Mononuclear cell (primary cell): ENCODE data around the gene ZNF469. TPM values are rescaled to one million over a fixed set of nuclear protein-coding genes. Genes with fewer than 3 reads are reported as not detected.
A peak's percentile ranks its signal among the peaks of the same experiment; 100 is the strongest.

Experiments
- H3K27me3 ChIP-seq: 2 replicates; pipeline ENCODE4 v1.6.0; 2011; ENCODE audit warnings: low read length, control low read depth; ENCODE audit not compliant: insufficient read depth
- H3K4me1 ChIP-seq: 2 replicates; pipeline ENCODE4 v1.5.1; 2011; ENCODE audit warnings: mild to moderate bottlenecking, low read length, control low read depth; ENCODE audit not compliant: insufficient read depth
- H3K4me3 ChIP-seq: 2 replicates; pipeline ENCODE4 v1.5.1; 2011; ENCODE audit warnings: mild to moderate bottlenecking, low read length, moderate library complexity
- H3K9me3 ChIP-seq: 2 replicates; pipeline ENCODE4 v1.5.1; 2011; ENCODE audit warnings: low read depth, mild to moderate bottlenecking, control low read depth, low read length
- total RNA-seq: library from RNA; depleted of rRNA; stranded (reverse); fragments of >200 nt; gene quantifications from one replicate; pipeline ENCODE4 v1.2.3, GENCODE V29; 2012

The ZNF469 gene
- total RNA-seq, 1 donor, result 0.94 TPM

GRCh38 chr16:88420496-88420895 is 37.7 kb downstream of the ZNF469 start:
- Histone ChIP-seq H3K9me3 (no peaks in the 10 kb centered on the region), H3K27me3 (no peaks in the 10 kb centered on the region), H3K4me1 (no peaks in the 10 kb centered on the region), H3K4me3 (no peak overlapping the region)

GRCh38 chr16:88421301-88421700 is 38.5 kb downstream of the ZNF469 start:
- Histone ChIP-seq H3K4me3 (no peak overlapping the region), H3K27me3 (no peaks in the 10 kb centered on the region), H3K4me1 (no peaks in the 10 kb centered on the region)

GRCh38 chr16:88421871-88422433 is 39.2 kb downstream of the ZNF469 start:
- Histone ChIP-seq H3K27me3 (no peaks in the 10 kb centered on the region), H3K4me1 (no peaks in the 10 kb centered on the region), H3K4me3 (no peak overlapping the region), H3K9me3 (no peaks in the 10 kb centered on the region)

More at GRCh38 chr16:88421301-88421700, 38.5 kb downstream of the ZNF469 start:
- no peaks in the 10 kb centered on the region for H3K9me3 ChIP-seq

GRCh38 chr16:88422733-88423447 is 40.1 kb downstream of the ZNF469 start:
- H3K4me3 ChIP-seq, result no peak overlapping the region
- no peaks in the 10 kb centered on the region for H3K27me3 ChIP-seq

GRCh38 chr16:88423448-88423850 is 40.7 kb downstream of the ZNF469 start:
- H3K4me3 ChIP-seq, result no peak overlapping the region
- no peaks in the 10 kb centered on the region for H3K9me3 ChIP-seq
- no peaks in the 10 kb centered on the region for H3K4me1 ChIP-seq
- H3K27me3 ChIP-seq, result no peaks in the 10 kb centered on the region

More at GRCh38 chr16:88422733-88423447, 40.1 kb downstream of the ZNF469 start:
- no peaks in the 10 kb centered on the region for H3K9me3 ChIP-seq
- H3K4me1 ChIP-seq, result no peaks in the 10 kb centered on the region

GRCh38 chr16:88424587-88425235 is 42.0 kb downstream of the ZNF469 start:
- H3K4me3 ChIP-seq, result no peak overlapping the region
- peaks cover 2% of the 10 kb centered on the region for H3K4me1 ChIP-seq
- no peaks in the 10 kb centered on the region for H3K9me3 ChIP-seq
- no peaks in the 10 kb centered on the region for H3K27me3 ChIP-seq

- Histone ChIP-seq H3K27me3 (no peaks in the 10 kb centered on the region), H3K9me3 (no peaks in the 10 kb centered on the region), H3K4me1 (peaks cover 9% of the 10 kb centered on the region), H3K4me3 (no peak overlapping the region)
These were observed 43.3 kb downstream of the ZNF469 start for GRCh38 chr16:88426018-88426417.

- Histone ChIP-seq H3K27me3 (no peaks in the 10 kb centered on the region), H3K9me3 (no peaks in the 10 kb centered on the region), H3K4me1 (peaks cover 14% of the 10 kb centered on the region), H3K4me3 (no peak overlapping the region)
These were observed 44.6 kb downstream of the ZNF469 start for GRCh38 chr16:88427376-88427775.

- Histone ChIP-seq H3K27me3 (no peaks in the 10 kb centered on the region), H3K9me3 (no peaks in the 10 kb centered on the region), H3K4me3 (no peak overlapping the region), H3K4me1 (peaks cover 14% of the 10 kb centered on the region)
These were observed 45.4 kb downstream of the ZNF469 start for GRCh38 chr16:88428156-88428555.

- Histone ChIP-seq H3K4me3 (no peak overlapping the region), H3K9me3 (no peaks in the 10 kb centered on the region), H3K27me3 (no peaks in the 10 kb centered on the region), H3K4me1 (peaks cover 14% of the 10 kb centered on the region)
These were observed 46.0 kb downstream of the ZNF469 start for GRCh38 chr16:88428616-88429386.

GRCh38 chr16:88429387-88430184 is 46.8 kb downstream of the ZNF469 start:
- Histone ChIP-seq H3K4me3 (peak overlapping the region; percentile 41), H3K4me1 (peaks cover 14% of the 10 kb centered on the region), H3K9me3 (no peaks in the 10 kb centered on the region), H3K27me3 (no peaks in the 10 kb centered on the region)

- H3K27me3 ChIP-seq, result no peaks in the 10 kb centered on the region
- H3K4me3 ChIP-seq, result peak overlapping the region; percentile 41
- H3K9me3 ChIP-seq, result no peaks in the 10 kb centered on the region
- H3K4me1 ChIP-seq, result peaks cover 14% of the 10 kb centered on the region
These were observed 47.4 kb downstream of the ZNF469 start for GRCh38 chr16:88430185-88430523.

- Histone ChIP-seq H3K27me3 (no peaks in the 10 kb centered on the region), H3K9me3 (no peaks in the 10 kb centered on the region), H3K4me1 (peaks cover 14% of the 10 kb centered on the region), H3K4me3 (peak overlapping the region; percentile 41)
These were observed 48.0 kb downstream of the ZNF469 start for GRCh38 chr16:88430524-88431446.

GRCh38 chr16:88431651-88432050 is 48.9 kb downstream of the ZNF469 start:
- Histone ChIP-seq H3K4me1 (peaks cover 14% of the 10 kb centered on the region), H3K9me3 (no peaks in the 10 kb centered on the region), H3K4me3 (no peak overlapping the region), H3K27me3 (no peaks in the 10 kb centered on the region)
